Right lobe of liver (tissue), 4 donors: ENCODE results near the gene LEP.

Source experiments
- POLR2A ChIP-seq: fragments of 450-650 bp; IDR thresholded peaks from one replicate; pipeline ENCODE4 v1.6.1; 2017; ENCODE audit warnings: antibody characterized with exemption, mild to moderate bottlenecking
- TF ChIP-seq, protein P1 (sequence below), 4 donors: fragments of 200-600 bp in 3 of 4; fragments of 450-650 bp in 1 of 4; IDR thresholded peaks; one replicate each; pipeline versions ENCODE4 v1.5.1 to v1.8.0; 2016 to 2022; ENCODE audit warnings: antibody characterized with exemption in 4 of 4, mild to moderate bottlenecking in 2 of 4
- donor health status: DM: no; HTN: no; CAD: no.
- donor health status: DM: no; HTN: no; CAD: no.
- donor health status: DM: no; HTN: yes; CAD: no.

DNA sequence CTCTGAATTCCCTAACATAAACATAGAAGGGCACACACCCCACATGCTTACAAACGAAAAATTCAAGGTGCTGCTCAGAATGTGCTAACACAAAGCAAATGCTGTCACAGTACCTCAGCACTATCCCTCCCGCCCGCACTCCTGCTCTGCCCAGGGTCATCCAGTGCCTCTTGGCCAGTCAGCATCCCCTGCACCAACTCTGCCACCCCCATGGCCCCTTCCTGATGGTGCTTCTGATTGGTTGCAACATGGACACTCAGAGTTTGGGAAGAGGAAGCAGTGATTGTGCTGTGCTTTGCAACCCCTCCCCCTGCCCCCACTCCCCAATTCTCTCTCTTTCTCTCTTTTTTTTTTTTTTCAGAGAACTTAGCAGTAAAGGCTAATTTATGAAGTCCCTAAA lies 13.8 kb upstream of the LEP start:
- TF ChIP-seq, protein P1, sequence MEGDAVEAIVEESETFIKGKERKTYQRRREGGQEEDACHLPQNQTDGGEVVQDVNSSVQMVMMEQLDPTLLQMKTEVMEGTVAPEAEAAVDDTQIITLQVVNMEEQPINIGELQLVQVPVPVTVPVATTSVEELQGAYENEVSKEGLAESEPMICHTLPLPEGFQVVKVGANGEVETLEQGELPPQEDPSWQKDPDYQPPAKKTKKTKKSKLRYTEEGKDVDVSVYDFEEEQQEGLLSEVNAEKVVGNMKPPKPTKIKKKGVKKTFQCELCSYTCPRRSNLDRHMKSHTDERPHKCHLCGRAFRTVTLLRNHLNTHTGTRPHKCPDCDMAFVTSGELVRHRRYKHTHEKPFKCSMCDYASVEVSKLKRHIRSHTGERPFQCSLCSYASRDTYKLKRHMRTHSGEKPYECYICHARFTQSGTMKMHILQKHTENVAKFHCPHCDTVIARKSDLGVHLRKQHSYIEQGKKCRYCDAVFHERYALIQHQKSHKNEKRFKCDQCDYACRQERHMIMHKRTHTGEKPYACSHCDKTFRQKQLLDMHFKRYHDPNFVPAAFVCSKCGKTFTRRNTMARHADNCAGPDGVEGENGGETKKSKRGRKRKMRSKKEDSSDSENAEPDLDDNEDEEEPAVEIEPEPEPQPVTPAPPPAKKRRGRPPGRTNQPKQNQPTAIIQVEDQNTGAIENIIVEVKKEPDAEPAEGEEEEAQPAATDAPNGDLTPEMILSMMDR (IDR thresholded peaks at IDR 0.05) = no peak
- TF ChIP-seq POLR2A = no peak
